Activated naive CD8-positive, alpha-beta T cell treated with anti-CD3 and anti-CD28 coated beads for 36 hours (primary cell): ENCODE measurements around the gene PEPD. TPM values are rescaled to one million over a fixed set of nuclear protein-coding genes. Genes with fewer than 3 reads are reported as not detected.

ENCODE experiments used
- DNase-seq: peaks from one replicate; pipeline ENCODE4 v3.0.0; 2021
- H3K27ac Mint-ChIP-seq: one replicate; pipeline ENCODE4 v1.8.0; 2022; ENCODE audit warnings: mild to moderate bottlenecking, moderate library complexity, mixed read lengths
- H3K27me3 Mint-ChIP-seq: one replicate; pipeline ENCODE4 v1.8.0; 2022; ENCODE audit warnings: mild to moderate bottlenecking, mixed read lengths
- H3K36me3 Mint-ChIP-seq: one replicate; pipeline ENCODE4 v1.8.0; 2021; ENCODE audit warnings: mild to moderate bottlenecking, mixed read lengths
- H3K4me1 Mint-ChIP-seq: one replicate; pipeline ENCODE4 v1.8.0; 2021; ENCODE audit warnings: mixed read lengths
- H3K4me3 Mint-ChIP-seq: one replicate; pipeline ENCODE4 v1.8.0; 2022; ENCODE audit warnings: mild to moderate bottlenecking, moderate library complexity, mixed read lengths
- H3K9me3 Mint-ChIP-seq: one replicate; pipeline ENCODE4 v1.8.0; 2022; ENCODE audit warnings: mixed read lengths
- total RNA-seq, 2 experiments: library from RNA; stranded (reverse); gene quantifications; one replicate each; pipeline ENCODE4 v1.2.3, GENCODE V29; 2021

The PEPD gene
- total RNA-seq, 2 experiments from 2014 or later: 36.3 to 39.4 TPM

DNA sequence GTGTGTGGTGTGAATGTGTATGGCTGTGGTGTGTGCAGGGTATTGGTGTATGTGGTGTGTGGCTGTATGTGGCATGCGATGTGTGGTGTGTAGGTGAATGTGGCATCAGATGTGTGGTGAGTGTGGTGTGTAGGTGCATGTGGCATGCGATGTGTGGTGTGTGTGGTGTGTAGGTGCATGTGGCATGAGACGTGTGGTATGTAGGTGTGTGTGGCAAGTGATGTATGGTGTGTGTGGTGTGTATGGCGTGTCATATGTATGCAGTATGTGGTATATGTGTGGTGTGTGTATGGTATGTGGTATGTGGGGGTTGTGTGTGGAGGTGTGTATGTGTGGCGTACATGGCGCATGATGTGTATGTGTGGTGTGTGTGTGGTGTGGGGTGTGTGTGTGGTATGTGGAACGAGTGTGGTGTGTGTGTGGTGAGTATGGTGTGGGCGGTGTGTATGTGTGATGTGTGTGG is 63.4 kb downstream of the PEPD start:
- H3K9me3 Mint-ChIP-seq: no peaks in the 10 kb centered on the region
- no peaks in the 10 kb centered on the region for H3K36me3 Mint-ChIP-seq
- no peaks in the 10 kb centered on the region for H3K27me3 Mint-ChIP-seq
- H3K27ac Mint-ChIP-seq: no peak overlapping the region
- no peaks in the 10 kb centered on the region for H3K4me1 Mint-ChIP-seq
- no peak for DNase-seq
- no peak overlapping the region for H3K4me3 Mint-ChIP-seq

GRCh38 chr19:33456845-33457220 is 64.8 kb downstream of the PEPD start:
- H3K4me3 Mint-ChIP-seq: no peak overlapping the region
- DNase-seq: no peak
- H3K27ac Mint-ChIP-seq: no peak overlapping the region
- no peaks in the 10 kb centered on the region for H3K27me3 Mint-ChIP-seq
- H3K36me3 Mint-ChIP-seq: no peaks in the 10 kb centered on the region
- H3K9me3 Mint-ChIP-seq: no peaks in the 10 kb centered on the region
- H3K4me1 Mint-ChIP-seq: no peaks in the 10 kb centered on the region

DNA sequence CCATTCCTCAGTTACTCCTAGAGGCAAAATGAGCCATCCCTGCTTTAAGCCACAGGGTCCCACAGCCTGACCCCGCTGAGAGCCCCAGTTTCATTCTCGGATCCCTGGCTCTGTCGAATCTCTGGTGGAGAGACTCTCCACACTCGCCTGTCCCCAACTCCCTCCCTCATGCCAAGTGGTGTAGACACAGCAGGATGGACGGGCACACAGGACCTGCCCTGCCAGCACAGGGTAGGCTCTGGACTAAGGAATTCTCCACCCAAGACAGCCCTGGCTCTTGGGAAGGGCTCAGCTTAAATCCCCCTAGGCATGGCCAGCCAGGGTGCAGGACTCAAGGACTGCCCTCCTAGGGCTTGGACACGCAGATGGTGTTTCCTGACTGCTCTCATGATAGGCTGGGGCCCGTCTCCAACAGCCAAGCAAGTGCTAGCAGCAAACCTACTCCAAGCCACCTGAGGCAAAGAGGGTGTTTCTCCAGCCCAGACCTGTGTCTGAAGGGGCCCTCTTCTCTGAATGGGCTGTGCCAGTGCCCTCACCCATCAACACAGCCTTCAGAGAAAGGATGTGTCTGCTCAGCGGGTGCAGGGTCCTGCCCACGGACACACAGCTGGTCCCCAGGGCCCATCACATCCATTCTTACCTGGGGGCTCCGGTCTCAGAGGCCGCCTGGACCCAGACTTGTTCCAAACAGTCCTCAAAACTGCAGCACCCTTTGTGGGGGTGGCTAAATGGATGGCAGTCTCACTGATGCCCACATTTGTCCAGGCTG is 65.3 kb downstream of the PEPD start:
- no peaks in the 10 kb centered on the region for H3K4me1 Mint-ChIP-seq
- H3K36me3 Mint-ChIP-seq: no peaks in the 10 kb centered on the region
- no peak overlapping the region for H3K27ac Mint-ChIP-seq
- DNase-seq: no peak
- no peaks in the 10 kb centered on the region for H3K27me3 Mint-ChIP-seq
- H3K9me3 Mint-ChIP-seq: no peaks in the 10 kb centered on the region
- H3K4me3 Mint-ChIP-seq: no peak overlapping the region

- Mint-ChIP-seq H3K27ac (no peak overlapping the region), H3K9me3 (no peaks in the 10 kb centered on the region), H3K27me3 (no peaks in the 10 kb centered on the region), H3K36me3 (no peaks in the 10 kb centered on the region), H3K4me3 (no peak overlapping the region), H3K4me1 (no peaks in the 10 kb centered on the region)
- no peak for DNase-seq
Observed at GRCh38 chr19:33453265-33453664, 68.3 kb downstream of the PEPD start.

GRCh38 chr19:33450689-33451088 is 70.9 kb downstream of the PEPD start:
- no peak for DNase-seq
- Mint-ChIP-seq H3K27ac (no peak overlapping the region), H3K4me1 (no peaks in the 10 kb centered on the region), H3K27me3 (no peaks in the 10 kb centered on the region), H3K9me3 (no peaks in the 10 kb centered on the region), H3K4me3 (no peak overlapping the region), H3K36me3 (no peaks in the 10 kb centered on the region)

DNA sequence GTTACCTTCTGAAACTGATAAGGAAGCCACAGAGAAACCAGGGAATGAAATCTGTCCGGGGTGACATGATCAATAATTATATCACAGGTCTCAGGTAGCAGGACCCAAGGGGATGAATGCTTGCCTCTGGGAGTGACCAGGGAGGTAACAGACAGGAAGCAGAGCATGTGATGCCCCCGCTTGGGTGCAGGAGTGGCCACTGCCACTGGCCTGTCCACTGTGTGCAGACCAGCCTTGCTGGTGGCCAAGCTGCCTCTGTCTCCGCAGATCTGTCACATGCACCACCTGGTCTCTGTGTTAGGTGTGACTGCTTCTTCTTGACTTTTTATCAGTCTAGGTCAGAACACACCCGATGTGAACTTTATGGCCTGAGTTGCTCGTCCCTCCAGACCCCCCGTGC is 71.8 kb downstream of the PEPD start:
- H3K9me3 Mint-ChIP-seq: no peaks in the 10 kb centered on the region
- no peak overlapping the region for H3K4me3 Mint-ChIP-seq
- no peaks in the 10 kb centered on the region for H3K27me3 Mint-ChIP-seq
- no peaks in the 10 kb centered on the region for H3K4me1 Mint-ChIP-seq
- H3K27ac Mint-ChIP-seq: no peak overlapping the region
- no peaks in the 10 kb centered on the region for H3K36me3 Mint-ChIP-seq
- no peak for DNase-seq

- no peaks in the 10 kb centered on the region for H3K36me3 Mint-ChIP-seq
- no peak for DNase-seq
- no peaks in the 10 kb centered on the region for H3K27me3 Mint-ChIP-seq
- H3K4me3 Mint-ChIP-seq: no peak overlapping the region
- no peaks in the 10 kb centered on the region for H3K4me1 Mint-ChIP-seq
- no peaks in the 10 kb centered on the region for H3K9me3 Mint-ChIP-seq
- H3K27ac Mint-ChIP-seq: no peak overlapping the region
Observed at GRCh38 chr19:33448159-33448516, 73.5 kb downstream of the PEPD start.

- no peaks in the 10 kb centered on the region for H3K4me1 Mint-ChIP-seq
- H3K36me3 Mint-ChIP-seq: peaks cover 1% of the 10 kb centered on the region
- H3K9me3 Mint-ChIP-seq: no peaks in the 10 kb centered on the region
- no peaks in the 10 kb centered on the region for H3K27me3 Mint-ChIP-seq
- no peak overlapping the region for H3K27ac Mint-ChIP-seq
- no peak for DNase-seq
- H3K4me3 Mint-ChIP-seq: no peak overlapping the region
Observed at GRCh38 chr19:33447336-33448158, 74.0 kb downstream of the PEPD start.

DNA sequence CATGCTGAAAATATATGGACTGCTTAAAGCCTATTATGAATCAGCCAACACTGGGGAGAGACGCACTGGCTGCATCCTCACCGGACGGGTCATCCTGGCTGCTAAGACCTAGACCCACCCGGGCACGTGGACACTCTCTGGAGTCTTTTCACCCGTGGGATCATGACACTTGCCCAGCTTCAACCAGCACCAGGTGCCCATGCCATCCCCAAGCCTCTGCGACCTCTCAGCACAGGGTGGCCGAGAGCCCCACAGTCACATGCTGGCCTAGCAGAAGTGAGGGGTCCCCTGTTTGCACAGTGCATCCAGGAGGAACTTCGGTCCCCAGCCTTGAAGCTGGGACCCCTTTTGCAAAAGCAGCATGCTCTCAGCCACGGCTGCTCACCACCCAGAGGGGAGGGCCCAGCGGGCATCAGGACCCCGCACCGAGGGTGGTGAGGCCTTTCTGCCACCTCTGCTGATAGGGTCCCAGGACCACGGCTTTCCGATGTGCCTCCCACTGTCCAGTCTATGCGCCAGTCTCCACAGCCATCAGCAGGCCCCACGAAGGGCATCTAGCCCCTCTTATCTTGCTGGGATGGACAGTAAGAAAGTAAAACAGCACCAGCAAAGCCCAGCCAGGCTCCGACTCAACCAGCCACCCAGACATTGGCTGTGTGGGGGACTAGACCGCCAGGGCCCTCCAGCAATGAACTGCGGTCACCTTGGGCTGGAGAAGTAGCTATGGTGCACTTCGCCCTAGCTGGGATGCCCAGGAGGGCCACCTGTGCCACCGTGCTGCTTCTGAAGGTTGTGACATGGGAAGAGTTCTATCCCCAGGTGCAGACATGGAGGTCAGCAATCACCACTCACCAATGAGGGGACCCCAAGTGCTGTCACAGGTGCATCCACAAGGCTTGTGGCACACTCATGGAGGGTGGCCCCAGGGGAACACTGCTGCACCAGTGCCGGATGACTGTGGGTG is 75.0 kb downstream of the PEPD start:
- H3K36me3 Mint-ChIP-seq: peaks cover 1% of the 10 kb centered on the region
- no peak for DNase-seq
- H3K9me3 Mint-ChIP-seq: no peaks in the 10 kb centered on the region
- no peak overlapping the region for H3K4me3 Mint-ChIP-seq
- no peak overlapping the region for H3K27ac Mint-ChIP-seq
- H3K4me1 Mint-ChIP-seq: no peaks in the 10 kb centered on the region
- no peaks in the 10 kb centered on the region for H3K27me3 Mint-ChIP-seq

GRCh38 chr19:33445442-33446329 is 75.9 kb downstream of the PEPD start:
- no peaks in the 10 kb centered on the region for H3K27me3 Mint-ChIP-seq
- H3K4me1 Mint-ChIP-seq: no peaks in the 10 kb centered on the region
- no peak for DNase-seq
- no peaks in the 10 kb centered on the region for H3K9me3 Mint-ChIP-seq
- no peak overlapping the region for H3K27ac Mint-ChIP-seq
- H3K36me3 Mint-ChIP-seq: peaks cover 1% of the 10 kb centered on the region
- H3K4me3 Mint-ChIP-seq: no peak overlapping the region

- Mint-ChIP-seq H3K27ac (no peak overlapping the region), H3K4me3 (no peak overlapping the region), H3K27me3 (no peaks in the 10 kb centered on the region), H3K36me3 (peaks cover 1% of the 10 kb centered on the region), H3K4me1 (no peaks in the 10 kb centered on the region), H3K9me3 (no peaks in the 10 kb centered on the region)
- no peak for DNase-seq
Observed at GRCh38 chr19:33444562-33445441, 76.8 kb downstream of the PEPD start.

GRCh38 chr19:33443638-33444561 is 77.7 kb downstream of the PEPD start:
- peaks cover 1% of the 10 kb centered on the region for H3K36me3 Mint-ChIP-seq
- no peaks in the 10 kb centered on the region for H3K27me3 Mint-ChIP-seq
- H3K9me3 Mint-ChIP-seq: no peaks in the 10 kb centered on the region
- no peak for DNase-seq
- H3K4me3 Mint-ChIP-seq: no peak overlapping the region
- H3K27ac Mint-ChIP-seq: no peak overlapping the region
- H3K4me1 Mint-ChIP-seq: no peaks in the 10 kb centered on the region

- no peak overlapping the region for H3K4me3 Mint-ChIP-seq
- peaks cover 1% of the 10 kb centered on the region for H3K36me3 Mint-ChIP-seq
- H3K9me3 Mint-ChIP-seq: no peaks in the 10 kb centered on the region
- no peaks in the 10 kb centered on the region for H3K4me1 Mint-ChIP-seq
- H3K27ac Mint-ChIP-seq: no peak overlapping the region
- H3K27me3 Mint-ChIP-seq: no peaks in the 10 kb centered on the region
- DNase-seq: no peak
Observed at GRCh38 chr19:33442706-33443105, 78.9 kb downstream of the PEPD start.
